ENCODE results near the gene DCTN1.
A peak's percentile ranks its signal among the peaks of the same experiment; 100 is the strongest.

Gene DCTN1

DNA sequence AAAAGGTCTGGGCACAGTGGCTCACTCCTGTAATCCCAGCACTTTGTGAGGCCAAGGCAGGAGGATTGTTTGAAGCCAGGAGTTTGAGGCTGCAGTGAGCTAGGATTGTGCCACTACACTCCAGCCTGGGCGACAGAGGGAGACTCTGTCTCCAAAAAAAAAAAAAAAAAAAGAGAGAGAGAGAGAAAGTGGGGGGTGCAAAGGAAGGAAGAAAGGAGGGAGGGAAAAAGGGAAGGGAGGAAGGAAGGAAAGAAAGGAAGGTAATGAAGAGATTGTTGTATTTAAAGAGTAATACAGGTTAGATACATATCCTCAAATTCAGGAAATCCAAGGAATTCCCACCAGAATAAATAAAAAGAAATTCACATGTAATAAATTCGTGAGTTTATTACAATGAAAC, 21.8 kb upstream of the DCTN1 start:
- Histone ChIP-seq H3K9me3 (ENCODE audit: insufficient read depth, low read depth, low read length) (no peaks in the 10 kb centered on the region), H3K4me3 (ENCODE audit: low read length) (no peak overlapping the region), H3K9ac (ENCODE audit: low read depth, low read length) (no peak overlapping the region), H3K36me3 (ENCODE audit: insufficient read depth, low read depth, low read length) (no peaks in the 10 kb centered on the region), H3K4me1 (ENCODE audit: insufficient read depth, low read length) (no peaks in the 10 kb centered on the region), H3K27ac (ENCODE audit: low read length) (no peak overlapping the region), H3K27me3 (ENCODE audit: insufficient read depth, low read length) (no peaks in the 10 kb centered on the region)

GRCh38 chr2:74399785-74400184, 19.7 kb upstream of the DCTN1 start:
- H3K4me3 ChIP-seq (ENCODE audit: low read length), result no peak overlapping the region
- H3K36me3 ChIP-seq (ENCODE audit: insufficient read depth, low read depth, low read length), result no peaks in the 10 kb centered on the region
- no peak overlapping the region for H3K27ac ChIP-seq (ENCODE audit: low read length)
- H3K4me1 ChIP-seq (ENCODE audit: insufficient read depth, low read length), result no peaks in the 10 kb centered on the region
- no peaks in the 10 kb centered on the region for H3K27me3 ChIP-seq (ENCODE audit: insufficient read depth, low read length)
- no peak overlapping the region for H3K9ac ChIP-seq (ENCODE audit: low read depth, low read length)
- H3K9me3 ChIP-seq (ENCODE audit: insufficient read depth, low read depth, low read length), result no peaks in the 10 kb centered on the region

- Histone ChIP-seq H3K4me3 (ENCODE audit: low read length) (no peak overlapping the region), H3K4me1 (ENCODE audit: insufficient read depth, low read length) (peaks cover 3% of the 10 kb centered on the region; the same call in 1 of the 2 replicates), H3K27ac (ENCODE audit: low read length) (no peak overlapping the region), H3K36me3 (ENCODE audit: insufficient read depth, low read depth, low read length) (no peaks in the 10 kb centered on the region), H3K9ac (ENCODE audit: low read depth, low read length) (no peak overlapping the region), H3K27me3 (ENCODE audit: insufficient read depth, low read length) (no peaks in the 10 kb centered on the region), H3K9me3 (ENCODE audit: insufficient read depth, low read depth, low read length) (no peaks in the 10 kb centered on the region)
These were observed 16.0 kb upstream of the DCTN1 start for GRCh38 chr2:74396149-74396548.

GRCh38 chr2:74393525-74393924, 13.4 kb upstream of the DCTN1 start:
- Histone ChIP-seq H3K4me1 (ENCODE audit: insufficient read depth, low read length) (peaks cover 9% of the 10 kb centered on the region), H3K27ac (ENCODE audit: low read length) (no peak overlapping the region), H3K36me3 (ENCODE audit: insufficient read depth, low read depth, low read length) (no peaks in the 10 kb centered on the region), H3K4me3 (ENCODE audit: low read length) (no peak overlapping the region), H3K9ac (ENCODE audit: low read depth, low read length) (no peak overlapping the region), H3K27me3 (ENCODE audit: insufficient read depth, low read length) (no peaks in the 10 kb centered on the region), H3K9me3 (ENCODE audit: insufficient read depth, low read depth, low read length) (no peaks in the 10 kb centered on the region)

DNA sequence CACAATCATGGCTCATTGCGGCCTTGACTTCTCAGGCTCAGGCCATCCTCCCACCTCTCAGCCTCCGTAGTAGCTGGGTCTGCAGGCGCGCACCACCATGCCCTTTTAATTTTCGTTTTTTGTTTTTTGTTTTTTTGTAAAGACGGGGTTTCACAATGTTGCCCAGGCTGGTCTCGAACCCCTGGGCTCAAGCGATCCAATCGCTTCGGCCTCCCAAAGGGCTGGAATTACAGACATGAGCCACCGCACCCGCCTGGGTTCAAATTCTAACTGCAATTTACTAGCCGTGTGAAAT, 12.3 kb upstream of the DCTN1 start:
- H3K4me3 ChIP-seq (ENCODE audit: low read length), result peak overlapping the region; percentile 98; the same call in 1 of the 2 replicates

DNA sequence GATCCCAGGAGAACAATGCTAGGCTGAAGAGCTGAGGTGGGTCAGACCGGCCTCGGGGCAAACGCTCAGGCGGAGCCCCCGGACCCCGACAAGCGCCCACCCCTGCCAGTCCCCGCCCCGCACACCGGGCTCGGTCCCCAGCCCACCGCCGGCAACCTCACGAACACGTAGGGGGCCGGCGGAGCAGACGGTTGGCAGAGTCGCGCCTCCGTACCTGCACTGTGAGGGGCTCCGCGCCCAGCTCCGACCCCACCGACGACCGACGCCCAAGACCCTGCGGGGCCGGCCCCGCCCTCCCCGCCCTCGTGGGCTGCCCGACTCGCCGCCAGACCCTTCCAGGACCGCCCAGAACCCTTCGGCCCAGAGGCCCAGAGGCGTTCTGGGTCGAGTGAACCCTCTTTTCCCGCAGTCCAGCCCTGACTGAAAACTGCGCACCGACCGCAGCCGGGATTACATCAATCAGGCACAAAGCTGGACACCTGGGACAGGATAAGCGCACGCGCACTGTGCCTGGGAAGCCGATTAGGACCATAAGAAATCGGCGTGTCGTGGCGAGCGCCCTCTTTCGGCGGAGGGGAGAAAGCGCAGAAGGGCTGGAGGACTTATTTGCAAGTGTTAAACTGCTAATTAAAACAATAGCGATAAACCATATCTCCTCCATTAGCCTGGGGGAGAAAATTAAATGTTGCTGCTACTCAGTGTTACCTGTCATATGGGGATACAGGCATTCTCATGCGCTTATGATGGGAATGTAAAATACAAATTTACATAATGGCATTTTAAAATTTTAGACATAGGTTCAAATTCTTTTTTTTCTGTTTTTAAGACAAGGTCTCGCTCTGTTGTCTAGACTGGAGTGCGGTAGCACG, 11.7 kb upstream of the DCTN1 start:
- no peaks in the 10 kb centered on the region for H3K27me3 ChIP-seq (ENCODE audit: insufficient read depth, low read length)
- peak overlapping the region; percentile 40 for H3K27ac ChIP-seq (ENCODE audit: low read length)
- no peaks in the 10 kb centered on the region for H3K36me3 ChIP-seq (ENCODE audit: insufficient read depth, low read depth, low read length)
- H3K4me1 ChIP-seq (ENCODE audit: insufficient read depth, low read length), result peaks cover 9% of the 10 kb centered on the region
- no peaks in the 10 kb centered on the region for H3K9me3 ChIP-seq (ENCODE audit: insufficient read depth, low read depth, low read length)
- H3K4me3 ChIP-seq (ENCODE audit: low read length), result peak overlapping the region; percentile 98
- H3K9ac ChIP-seq (ENCODE audit: low read depth, low read length), result peak overlapping the region; percentile 96

More for the DNA sequence above, 12.3 kb upstream of the DCTN1 start:
- H3K9ac ChIP-seq (ENCODE audit: low read depth, low read length), result peak overlapping the region; percentile 96; the same call in 1 of the 2 replicates
- H3K4me1 ChIP-seq (ENCODE audit: insufficient read depth, low read length), result peaks cover 9% of the 10 kb centered on the region
- no peaks in the 10 kb centered on the region for H3K9me3 ChIP-seq (ENCODE audit: insufficient read depth, low read depth, low read length)
- no peaks in the 10 kb centered on the region for H3K36me3 ChIP-seq (ENCODE audit: insufficient read depth, low read depth, low read length)
- H3K27ac ChIP-seq (ENCODE audit: low read length), result no peak overlapping the region
- no peaks in the 10 kb centered on the region for H3K27me3 ChIP-seq (ENCODE audit: insufficient read depth, low read length)

DNA sequence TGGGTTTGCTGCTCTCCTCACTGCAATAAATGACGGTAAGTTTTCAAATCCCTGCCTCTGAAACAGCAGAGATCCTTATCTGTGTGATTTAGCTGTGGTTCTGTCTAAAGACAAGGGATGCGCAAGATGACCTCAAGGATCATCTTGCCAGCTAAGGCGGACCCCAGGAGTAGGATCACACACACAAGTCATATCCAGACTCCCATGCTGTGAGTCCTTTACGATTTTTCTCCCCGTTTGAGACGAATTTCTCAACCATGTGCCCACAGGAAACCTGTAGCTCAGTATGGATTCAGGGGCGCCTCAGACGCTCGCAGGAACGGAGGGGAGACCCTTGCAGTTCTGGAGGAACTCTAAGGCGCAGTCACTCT, 11.1 kb upstream of the DCTN1 start:
- H3K9ac ChIP-seq (ENCODE audit: low read depth, low read length), result peak overlapping the region; percentile 96
- H3K27me3 ChIP-seq (ENCODE audit: insufficient read depth, low read length), result no peaks in the 10 kb centered on the region
- H3K4me1 ChIP-seq (ENCODE audit: insufficient read depth, low read length), result peaks cover 9% of the 10 kb centered on the region
- 0 out of 2 replicates have a peak, but pooled peaks cover 1% of the 10 kb centered on the region for H3K36me3 ChIP-seq (ENCODE audit: insufficient read depth, low read depth, low read length)
- H3K4me3 ChIP-seq (ENCODE audit: low read length), result peak overlapping the region; percentile 98
- H3K9me3 ChIP-seq (ENCODE audit: insufficient read depth, low read depth, low read length), result no peaks in the 10 kb centered on the region
- peak overlapping the region; percentile 40 for H3K27ac ChIP-seq (ENCODE audit: low read length)

GRCh38 chr2:74390606-74391005, 10.5 kb upstream of the DCTN1 start:
- H3K4me1 ChIP-seq (ENCODE audit: insufficient read depth, low read length), result peaks cover 9% of the 10 kb centered on the region
- H3K9ac ChIP-seq (ENCODE audit: low read depth, low read length), result peak overlapping the region; percentile 96; the same call in 1 of the 2 replicates
- H3K27me3 ChIP-seq (ENCODE audit: insufficient read depth, low read length), result no peaks in the 10 kb centered on the region

GRCh38 chr2:74387346-74387745, 7.2 kb upstream of the DCTN1 start:
- Histone ChIP-seq H3K4me1 (ENCODE audit: insufficient read depth, low read length) (peaks cover 9% of the 10 kb centered on the region), H3K27ac (ENCODE audit: low read length) (no peak overlapping the region), H3K4me3 (ENCODE audit: low read length) (no peak overlapping the region), H3K27me3 (ENCODE audit: insufficient read depth, low read length) (no peaks in the 10 kb centered on the region), H3K9me3 (ENCODE audit: insufficient read depth, low read depth, low read length) (no peaks in the 10 kb centered on the region), H3K36me3 (ENCODE audit: insufficient read depth, low read depth, low read length) (peaks cover 26% of the 10 kb centered on the region), H3K9ac (ENCODE audit: low read depth, low read length) (no peak overlapping the region)

More at GRCh38 chr2:74390606-74391005, 10.5 kb upstream of the DCTN1 start:
- peaks cover 7% of the 10 kb centered on the region; the same call in 1 of the 2 replicates for H3K36me3 ChIP-seq (ENCODE audit: insufficient read depth, low read depth, low read length)
- peak overlapping the region; percentile 98 for H3K4me3 ChIP-seq (ENCODE audit: low read length)
- no peaks in the 10 kb centered on the region for H3K9me3 ChIP-seq (ENCODE audit: insufficient read depth, low read depth, low read length)
- no peak overlapping the region for H3K27ac ChIP-seq (ENCODE audit: low read length)

GRCh38 chr2:74385396-74385795, 5.3 kb upstream of the DCTN1 start:
- Histone ChIP-seq H3K4me1 (ENCODE audit: insufficient read depth, low read length) (peaks cover 5% of the 10 kb centered on the region), H3K9ac (ENCODE audit: low read depth, low read length) (no peak overlapping the region), H3K4me3 (ENCODE audit: low read length) (no peak overlapping the region), H3K27ac (ENCODE audit: low read length) (no peak overlapping the region), H3K36me3 (ENCODE audit: insufficient read depth, low read depth, low read length) (peaks cover 26% of the 10 kb centered on the region), H3K9me3 (ENCODE audit: insufficient read depth, low read depth, low read length) (no peaks in the 10 kb centered on the region), H3K27me3 (ENCODE audit: insufficient read depth, low read length) (no peaks in the 10 kb centered on the region)

DNA sequence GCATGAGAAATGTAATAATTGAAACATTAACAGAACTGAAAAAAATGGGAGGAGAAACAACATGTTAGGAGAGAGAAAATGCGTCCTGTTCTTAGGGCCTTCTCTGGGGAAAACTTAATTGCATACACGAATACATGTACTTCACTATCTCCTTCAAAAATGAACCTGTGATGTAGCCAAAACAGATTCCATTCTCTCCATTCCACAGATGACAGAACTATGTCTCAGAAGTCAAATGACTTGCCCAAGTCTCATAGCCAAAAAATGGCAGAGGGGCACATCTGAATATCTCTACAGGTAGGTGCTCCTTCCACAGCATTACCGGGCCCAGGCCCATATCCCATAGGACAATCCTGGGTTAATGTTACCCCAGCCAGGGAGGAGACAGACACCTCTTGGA, 3.9 kb upstream of the DCTN1 start:
- H3K27ac ChIP-seq (ENCODE audit: low read length), result no peak overlapping the region
- H3K27me3 ChIP-seq (ENCODE audit: insufficient read depth, low read length), result no peaks in the 10 kb centered on the region
- peaks cover 27% of the 10 kb centered on the region for H3K36me3 ChIP-seq (ENCODE audit: insufficient read depth, low read depth, low read length)
- no peak overlapping the region for H3K4me3 ChIP-seq (ENCODE audit: low read length)
- H3K9me3 ChIP-seq (ENCODE audit: insufficient read depth, low read depth, low read length), result no peaks in the 10 kb centered on the region
- H3K4me1 ChIP-seq (ENCODE audit: insufficient read depth, low read length), result peaks cover 11% of the 10 kb centered on the region
- H3K9ac ChIP-seq (ENCODE audit: low read depth, low read length), result no peak overlapping the region

DNA sequence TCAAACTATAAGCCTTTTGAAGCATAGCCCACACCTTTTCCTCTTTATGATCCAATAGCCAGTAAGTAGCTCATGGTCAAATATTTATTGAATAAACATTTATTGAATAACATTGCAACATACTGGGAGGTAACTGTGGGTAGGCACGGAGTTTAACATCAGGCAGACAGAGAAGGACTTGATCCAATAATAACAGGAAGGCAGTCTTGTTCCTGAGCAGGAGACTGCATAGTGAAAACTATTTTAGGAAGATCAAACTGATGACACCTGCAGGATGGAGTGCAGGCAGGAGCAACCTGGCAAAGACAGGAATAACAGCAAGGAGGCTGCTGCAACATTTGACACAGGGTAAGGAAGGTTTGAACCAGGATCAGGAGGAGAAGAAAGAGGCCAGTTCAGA, 3.1 kb upstream of the DCTN1 start:
- H3K4me1 ChIP-seq (ENCODE audit: insufficient read depth, low read length), result peaks cover 11% of the 10 kb centered on the region
- H3K36me3 ChIP-seq (ENCODE audit: insufficient read depth, low read depth, low read length), result peaks cover 30% of the 10 kb centered on the region
- no peaks in the 10 kb centered on the region for H3K27me3 ChIP-seq (ENCODE audit: insufficient read depth, low read length)
- H3K9ac ChIP-seq (ENCODE audit: low read depth, low read length), result no peak overlapping the region
- H3K27ac ChIP-seq (ENCODE audit: low read length), result no peak overlapping the region
- no peak overlapping the region for H3K4me3 ChIP-seq (ENCODE audit: low read length)
- H3K9me3 ChIP-seq (ENCODE audit: insufficient read depth, low read depth, low read length), result no peaks in the 10 kb centered on the region

All from iPS-20b (cell line).